GM18867 (cell line): ENCODE data around the gene ZNF641.

Experiments used
- ATAC-seq: cut with Tn5 transposase; IDR thresholded peaks from one replicate; pipeline ENCODE4 v1.9.1; 2021; ENCODE audit warnings: mild to moderate bottlenecking, moderate library complexity; ENCODE audit not compliant: unreplicated experiment

Gene ZNF641

DNA sequence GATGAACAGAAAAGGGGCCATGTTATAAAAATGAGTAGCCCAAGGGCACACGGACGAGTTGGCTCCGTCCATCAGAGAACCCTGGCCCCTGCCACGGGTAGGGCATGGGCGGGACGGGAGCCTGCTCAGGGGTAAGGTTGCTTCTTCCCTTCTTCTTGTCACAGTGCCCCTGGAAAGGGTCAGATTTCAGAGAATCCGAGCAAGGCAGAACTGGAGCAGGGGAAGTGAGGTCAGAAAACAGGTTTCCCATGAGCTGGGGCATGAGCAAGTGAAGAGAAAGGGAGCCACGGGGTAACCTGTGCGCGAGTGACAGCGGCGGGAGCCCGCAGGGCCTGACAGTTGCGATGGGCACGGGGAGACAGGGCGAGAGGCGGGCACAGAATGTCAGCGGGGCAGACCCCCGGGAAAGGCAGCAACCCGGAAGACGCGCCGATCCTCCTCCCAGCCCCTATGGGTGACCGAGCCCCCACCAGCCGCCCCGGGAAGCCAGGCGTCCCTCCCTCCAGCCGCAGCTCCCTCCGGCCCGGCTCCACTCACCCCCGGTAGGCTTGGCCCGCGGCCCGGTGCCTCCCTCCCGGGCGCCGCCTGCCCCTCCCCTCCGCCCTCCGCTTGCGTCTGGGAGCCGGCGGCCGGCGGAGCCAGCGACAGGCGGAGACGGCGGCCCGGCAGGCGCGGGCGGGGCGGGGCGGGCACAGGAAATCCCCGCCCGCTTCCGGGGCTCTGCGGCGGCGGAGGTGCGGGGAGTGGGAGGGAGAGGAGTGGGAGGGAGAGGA is at the start of gene ZNF641:
Gene ZNF641, minus strand, starts transcription at position 671 of the 773 bp plus-strand sequence. CDS start 2,829 bp downstream, outside the sequence.
- ATAC-seq: peak; percentile 88

- no peak for ATAC-seq
Measured at GRCh38 chr12:48390026-48390425, 39.3 kb upstream of the ZNF641 start.

DNA sequence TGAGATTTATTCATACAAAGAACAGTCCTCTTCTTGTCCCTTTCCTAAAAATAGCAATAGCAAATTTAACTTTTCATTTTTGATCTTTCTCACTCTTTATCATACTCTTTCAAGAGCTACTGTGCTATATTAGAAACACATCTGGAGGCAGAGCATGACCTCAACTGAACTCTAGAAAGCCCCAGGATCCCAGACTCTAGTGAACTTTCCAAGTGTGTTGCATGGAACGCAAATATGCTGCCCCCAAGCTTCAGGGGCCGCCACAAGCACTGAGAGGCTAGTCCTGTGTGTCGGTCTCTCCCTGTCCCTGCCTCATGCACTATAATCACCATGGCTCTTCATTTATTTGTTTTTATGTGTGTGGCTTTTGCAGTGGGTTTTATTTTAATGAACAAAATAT is 38.7 kb upstream of the ZNF641 start:
- ATAC-seq: no peak

DNA sequence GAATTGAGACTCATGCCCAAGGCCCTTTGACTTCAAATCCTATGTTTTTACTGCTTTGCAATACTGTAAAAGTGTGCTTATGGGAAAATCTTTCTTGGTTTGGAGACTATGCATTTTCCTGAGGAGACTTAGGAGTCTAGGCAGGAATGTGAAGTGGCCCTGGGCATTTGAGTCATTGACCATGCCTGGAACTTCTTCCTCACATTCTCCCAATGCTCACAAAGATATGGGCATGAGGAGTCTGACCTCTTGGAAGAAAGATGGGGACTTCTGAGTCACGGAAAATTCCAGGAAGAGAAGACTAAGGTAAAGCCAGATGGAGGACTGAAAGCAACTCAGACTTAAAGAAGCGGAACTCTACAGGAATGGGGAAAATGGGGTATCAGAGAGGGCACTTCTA is 38.2 kb upstream of the ZNF641 start:
- no peak for ATAC-seq

DNA sequence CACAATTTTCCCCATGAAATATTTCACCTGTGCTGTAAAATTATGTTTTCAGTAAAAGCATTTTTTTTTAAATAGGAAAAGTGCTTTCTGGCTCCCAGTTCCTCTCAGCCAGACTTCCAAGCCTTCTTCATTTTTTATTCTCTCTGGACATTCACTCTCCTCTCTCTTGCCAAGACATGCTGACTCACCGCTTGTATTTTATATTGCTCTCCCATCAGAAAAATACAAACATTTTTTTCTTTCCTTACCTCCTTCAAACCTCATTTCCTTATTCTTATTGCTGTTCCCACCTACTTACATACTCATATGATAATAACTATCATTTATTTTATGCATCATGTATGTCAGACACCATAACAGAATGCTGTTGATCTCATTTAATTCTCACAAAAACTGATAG is 37.7 kb upstream of the ZNF641 start:
- no peak for ATAC-seq

- no peak for ATAC-seq
Measured at GRCh38 chr12:48380596-48380995, 29.9 kb upstream of the ZNF641 start.

DNA sequence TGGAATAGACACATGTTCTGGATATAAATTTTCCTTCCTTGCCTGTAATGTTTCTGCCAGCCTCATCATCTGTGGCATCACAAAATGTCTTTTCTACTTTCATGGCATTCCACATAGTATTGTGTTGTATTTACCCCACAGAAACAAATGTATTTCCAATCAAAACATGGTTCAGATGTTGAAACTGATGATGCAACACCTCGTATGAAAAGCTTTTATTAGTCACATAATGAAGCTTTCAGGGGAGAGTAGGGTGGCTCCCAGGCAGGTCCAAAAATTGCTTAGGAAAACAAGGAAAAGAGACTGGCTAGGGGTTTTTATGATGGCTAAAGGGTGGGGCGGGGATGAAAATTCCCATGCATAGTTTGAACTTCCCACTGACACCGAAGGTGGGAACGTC is 29.1 kb upstream of the ZNF641 start:
- ATAC-seq: no peak

DNA sequence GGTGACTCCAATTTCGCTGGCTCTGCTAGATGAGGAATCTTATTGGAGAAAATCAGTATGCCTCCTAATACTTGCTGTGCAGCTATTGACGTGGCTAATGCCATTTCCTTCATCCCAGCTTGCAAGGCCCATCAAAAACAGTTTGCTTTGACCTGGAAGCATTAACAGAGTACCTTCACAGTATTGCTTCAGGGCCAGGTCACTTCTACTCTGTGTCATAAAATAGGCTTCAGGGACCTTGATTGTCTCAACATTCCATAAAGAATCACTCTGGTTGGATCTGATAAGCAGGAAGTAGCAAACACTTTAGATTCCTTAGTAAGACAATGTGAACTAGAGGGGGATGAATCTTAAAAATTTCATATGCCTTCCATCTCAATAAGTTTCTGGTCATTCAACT is 26.9 kb upstream of the ZNF641 start:
- ATAC-seq: no peak

DNA sequence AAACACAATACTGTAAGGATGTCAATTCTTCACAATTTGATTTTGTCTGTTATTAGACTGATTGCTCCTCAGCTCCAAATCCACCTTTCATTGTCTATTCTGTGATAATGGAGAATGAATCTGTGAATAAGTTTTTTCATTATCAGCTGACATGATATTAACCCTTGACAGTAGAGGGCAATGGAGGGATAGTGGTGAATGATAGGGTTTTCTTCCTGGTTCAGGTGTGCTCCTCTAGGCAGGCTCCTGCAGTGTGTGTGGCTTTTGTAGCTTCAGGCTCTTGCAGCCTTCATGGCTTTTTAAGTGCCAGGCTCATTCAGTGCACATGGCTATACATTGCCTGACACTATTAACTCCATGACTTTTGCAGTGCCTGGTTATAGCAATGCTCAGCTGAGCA is 23.4 kb upstream of the ZNF641 start:
- ATAC-seq: no peak

GRCh38 chr12:48366131-48366530 is 15.4 kb upstream of the ZNF641 start:
- ATAC-seq: no peak

DNA sequence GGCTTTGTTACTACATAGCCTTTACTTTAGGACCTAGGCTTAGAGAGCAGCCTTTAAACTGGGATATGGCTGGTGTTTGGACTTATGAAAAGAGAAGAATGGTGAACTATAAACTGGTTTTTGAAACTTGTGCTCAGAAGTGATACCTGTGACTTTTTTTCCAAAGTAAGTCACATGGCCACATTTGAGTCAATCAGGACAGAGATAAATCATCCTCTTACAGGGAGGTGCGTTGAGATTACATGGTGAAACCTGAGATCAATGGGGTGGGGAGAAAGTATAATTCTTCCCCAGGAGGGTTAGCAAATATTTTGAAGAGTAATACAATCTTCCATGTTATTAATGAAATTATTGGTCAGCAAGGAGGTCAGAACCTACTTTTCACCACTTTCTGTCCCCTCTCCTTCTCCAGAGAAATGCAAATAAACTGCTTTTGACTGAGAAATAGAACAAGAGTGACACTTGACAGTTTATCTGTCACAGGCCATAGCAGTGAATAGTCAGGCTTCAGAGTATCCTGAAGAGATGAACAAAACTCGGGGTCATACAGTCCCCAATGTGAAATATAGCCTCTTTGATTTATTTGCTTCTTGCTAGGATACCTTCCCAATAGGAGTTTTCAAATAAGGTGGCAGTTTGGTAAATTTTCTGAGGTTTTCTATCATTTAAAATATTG is 11.1 kb upstream of the ZNF641 start:
- ATAC-seq: no peak

DNA sequence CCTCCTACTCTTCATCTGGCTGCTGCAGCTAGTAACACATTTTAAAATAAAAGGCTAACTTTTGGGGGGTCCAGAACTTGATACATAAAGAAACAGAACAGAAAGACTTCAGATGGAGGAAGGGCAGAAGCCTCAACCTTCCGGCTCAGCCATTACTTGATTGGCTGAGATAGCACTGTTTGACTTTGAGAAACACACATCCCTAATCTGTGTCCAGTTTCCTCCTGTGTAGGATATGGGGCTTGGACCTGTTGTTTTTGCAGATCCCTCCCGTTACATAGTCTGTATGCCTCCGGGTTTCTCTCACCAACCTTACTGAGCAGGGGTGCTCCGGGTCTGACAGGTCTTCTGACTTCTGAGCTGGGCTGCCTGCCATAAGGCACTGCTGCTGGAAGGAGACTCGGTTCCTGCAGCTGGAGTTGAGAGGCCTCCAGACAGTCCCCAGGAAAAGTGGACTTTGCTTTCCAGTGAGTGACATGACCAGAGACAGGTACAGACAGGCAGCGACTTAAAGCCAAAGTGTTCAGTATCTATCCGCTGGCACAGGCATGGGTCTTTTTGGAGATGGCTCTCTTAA is 8.3 kb upstream of the ZNF641 start:
- ATAC-seq: no peak

DNA sequence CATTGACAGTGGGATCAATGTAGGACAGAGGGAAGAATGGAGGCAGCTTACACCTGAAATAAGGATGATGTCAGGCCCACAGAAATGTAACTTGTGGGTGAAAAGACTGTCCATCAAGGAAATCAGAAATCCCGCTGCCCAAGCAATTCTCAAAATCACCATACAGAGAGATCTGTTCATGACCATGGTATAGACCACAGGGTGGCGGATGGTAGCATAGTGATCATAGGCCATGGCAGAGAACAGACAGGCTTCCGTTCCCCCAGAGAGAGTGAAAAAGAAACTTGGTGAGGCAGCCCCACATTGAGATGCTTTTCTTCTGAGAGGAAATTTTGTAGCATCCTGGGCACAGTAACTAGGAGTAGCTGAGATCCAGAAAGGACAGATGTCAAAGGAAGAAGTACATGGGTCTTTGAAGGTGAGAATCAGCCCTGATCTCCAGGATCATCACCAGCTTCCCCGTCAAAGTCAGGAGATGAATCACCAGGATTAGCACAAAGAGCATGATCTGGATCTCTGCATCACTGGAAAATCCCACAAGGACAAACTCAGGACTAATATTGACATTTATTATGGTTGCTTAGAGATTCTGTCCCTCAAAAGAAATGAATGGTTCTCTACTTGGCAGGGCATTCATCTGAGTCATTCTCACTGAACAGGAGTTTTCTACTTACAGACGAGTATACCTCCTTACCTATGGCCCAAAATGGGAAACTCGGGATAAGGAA is 5.5 kb upstream of the ZNF641 start:
- no peak for ATAC-seq

GRCh38 chr12:48352157-48352760 is 1.5 kb upstream of the ZNF641 start:
- no peak for ATAC-seq

- ATAC-seq: peak; percentile 3
Measured at GRCh38 chr12:48351022-48351708, 446 bp upstream of the ZNF641 start.

- no peak for ATAC-seq
Measured at GRCh38 chr12:48349471-48349870, 1.2 kb downstream of the ZNF641 start.

GRCh38 chr12:48342980-48343379 is 7.7 kb downstream of the ZNF641 start:
- ATAC-seq: no peak

DNA sequence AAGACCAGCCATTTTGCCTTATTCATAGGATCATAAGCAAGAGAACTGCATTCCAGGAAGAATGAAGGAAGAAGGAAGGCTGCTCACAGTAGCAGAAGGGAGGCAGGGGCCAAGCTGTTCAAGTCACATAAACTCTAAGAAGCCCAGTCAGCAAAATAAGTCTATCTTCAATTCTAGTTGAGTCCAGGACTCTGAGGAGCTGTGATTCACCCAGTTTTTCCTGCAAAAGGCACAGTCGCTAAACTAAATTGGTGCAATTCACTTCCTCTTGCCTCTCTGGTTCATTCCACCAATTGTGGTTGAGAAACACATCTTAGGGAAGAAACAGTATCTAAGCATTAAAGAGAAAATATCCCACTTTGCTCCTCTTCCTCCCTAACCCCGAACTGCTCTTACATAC is 9.8 kb downstream of the ZNF641 start:
- no peak for ATAC-seq

DNA sequence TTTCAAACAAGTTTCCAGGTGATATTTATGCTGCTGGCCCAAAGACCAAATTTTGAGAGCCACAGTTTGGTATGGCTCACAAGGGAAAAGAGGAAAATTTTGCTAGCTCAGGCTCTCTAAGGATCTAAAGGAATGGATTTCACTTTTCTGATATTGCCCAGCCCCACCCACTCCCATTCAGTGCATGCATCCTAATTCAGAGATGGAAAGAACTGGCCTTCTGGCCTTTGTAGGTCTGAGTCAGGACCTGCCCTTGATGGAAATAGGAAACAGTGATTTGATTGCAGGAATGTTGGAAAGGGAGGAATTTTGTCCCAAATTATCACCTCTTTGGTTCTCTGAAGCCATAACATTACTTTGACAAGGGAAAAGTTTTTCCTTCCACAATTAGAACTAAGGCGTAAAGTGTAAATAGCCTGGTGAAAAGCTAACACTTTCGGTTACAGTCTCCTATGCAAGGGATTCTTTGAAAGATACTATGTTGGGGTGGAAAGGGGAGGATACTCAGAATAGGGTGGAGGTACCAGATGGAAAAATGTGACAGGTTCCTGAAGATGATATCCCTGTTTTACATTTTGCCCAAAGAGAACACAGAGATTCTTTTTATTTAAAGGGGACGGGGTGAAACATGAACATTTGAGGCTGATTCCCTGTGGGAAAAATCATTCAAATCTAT is 11.1 kb downstream of the ZNF641 start:
- ATAC-seq: no peak

DNA sequence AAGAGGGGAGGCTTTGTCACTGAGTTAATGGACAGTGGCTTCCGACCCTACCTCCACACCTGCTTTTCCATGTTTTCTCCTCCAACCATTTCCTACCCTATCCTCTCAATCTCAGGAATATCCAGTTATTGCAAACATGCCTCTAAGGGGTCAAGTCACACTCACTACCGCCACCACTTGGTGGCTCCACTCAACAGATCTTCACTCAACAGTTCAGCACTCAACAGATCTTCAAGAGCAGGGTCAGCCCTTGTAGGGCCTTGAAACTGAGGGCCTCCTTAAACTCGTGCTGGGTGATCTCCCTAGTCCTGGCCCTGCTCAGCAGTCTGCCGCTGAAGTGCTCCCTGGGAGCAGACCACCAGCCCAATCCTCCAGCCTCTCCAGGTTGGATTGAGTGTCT is 14.2 kb downstream of the ZNF641 start:
- ATAC-seq: no peak
